CD8-positive, alpha-beta memory T cell (primary cell): ENCODE measurements around the gene FUOM. TPM values are rescaled to one million over a fixed set of nuclear protein-coding genes. Genes with fewer than 3 reads are reported as not detected.
A peak's percentile ranks its signal among the peaks of the same experiment; 100 is the strongest.
"Not testable (repeated sequence)": the region's sequence is repeated elsewhere in the genome, so short reads cannot be mapped to it uniquely, and the experiment has no call there.

Experiments
- CTCF ChIA-PET: fragments of 350-600 bp; sonication (Branson Sonifier 250); formaldehyde crosslinking; loops from one replicate; lab custom pipeline; 2021; ENCODE audit warnings: antibody characterized with exemption; lab: Charles Lee
- POLR2A ChIA-PET: fragments of 350-600 bp; sonication (Branson Sonifier 250); formaldehyde crosslinking; loops from one replicate; lab custom pipeline; 2021; ENCODE audit warnings: antibody characterized with exemption; lab: Charles Lee
- DNase-seq, 5 donors: peaks; one replicate each; pipeline versions ENCODE4 v3.0.0 to v3.0.0-alpha.2; 2020 to 2022; ENCODE audit warnings: mixed read lengths in 1 of 5
- H3K27ac ChIP-seq: one replicate; pipeline ENCODE4 v1.7.0; 2013; ENCODE audit warnings: low read depth, mild to moderate bottlenecking, low read length, moderate library complexity
- H3K27me3 ChIP-seq: 2 replicates; pipeline ENCODE4 v1.7.0; 2013; ENCODE audit warnings: low read length, mild to moderate bottlenecking; ENCODE audit not compliant: insufficient read depth, poor library complexity, severe bottlenecking
- H3K36me3 ChIP-seq: 2 replicates; pipeline ENCODE4 v1.7.0; 2013; ENCODE audit warnings: mild to moderate bottlenecking, low read length, moderate library complexity; ENCODE audit not compliant: insufficient read depth
- H3K4me1 ChIP-seq: 2 replicates; pipeline ENCODE4 v1.7.0; 2013; ENCODE audit warnings: mild to moderate bottlenecking, low read length, moderate library complexity; ENCODE audit not compliant: insufficient read depth
- H3K4me3 ChIP-seq: 2 replicates; pipeline ENCODE4 v1.7.0; 2013; ENCODE audit warnings: mild to moderate bottlenecking, low read length
- H3K9me3 ChIP-seq: 2 replicates; pipeline ENCODE4 v1.7.0; 2013; ENCODE audit warnings: mild to moderate bottlenecking, low read length
- H3K27ac Mint-ChIP-seq, 8 donors: one replicate each; pipeline ENCODE4 v1.8.0; 2020 to 2021; ENCODE audit warnings: mixed read lengths in 8 of 8, mild to moderate bottlenecking in 6 of 8, inconsistent platforms in 3 of 8, moderate library complexity in 3 of 8
- H3K27me3 Mint-ChIP-seq, 2 donors: one replicate each; pipeline ENCODE4 v1.8.0; 2020 to 2021; ENCODE audit warnings: mixed read lengths in 2 of 2, mild to moderate bottlenecking in 1 of 2, moderate library complexity in 1 of 2
- H3K36me3 Mint-ChIP-seq, 3 donors: one replicate each; pipeline ENCODE4 v1.8.0; 2020 to 2021; ENCODE audit warnings: mixed read lengths in 3 of 3, inconsistent platforms in 1 of 3, mild to moderate bottlenecking in 1 of 3
- H3K4me1 Mint-ChIP-seq, 3 donors: one replicate each; pipeline ENCODE4 v1.8.0; 2020 to 2021; ENCODE audit warnings: mixed read lengths in 3 of 3, inconsistent platforms in 1 of 3, mild to moderate bottlenecking in 1 of 3
- H3K4me3 Mint-ChIP-seq, 7 donors: one replicate each; pipeline ENCODE4 v1.8.0; 2020 to 2021; ENCODE audit warnings: mixed read lengths in 7 of 7, mild to moderate bottlenecking in 6 of 7, moderate library complexity in 4 of 7, inconsistent platforms in 2 of 7
- H3K9me3 Mint-ChIP-seq, 5 donors: one replicate each; pipeline ENCODE4 v1.8.0; 2020 to 2022; ENCODE audit warnings: mixed read lengths in 5 of 5, mild to moderate bottlenecking in 3 of 5, moderate library complexity in 2 of 5, inconsistent platforms in 1 of 5
- polyA plus RNA-seq: library from polyadenylated mRNA; unstranded; fragments of 300-500 nt; fragmentation: Illumina TruSeq; gene quantifications from one replicate; pipeline ENCODE4 v1.2.3, GENCODE V29; 2021
- total RNA-seq, 2 experiments: library from RNA; stranded (reverse); gene quantifications; one replicate each; pipeline ENCODE4 v1.2.3, GENCODE V29; 2021

The FUOM gene
- total and polyA plus RNA-seq, 3 experiments from 2014 or later: 22.9 to 39.8 (median 34.6) TPM

DNA sequence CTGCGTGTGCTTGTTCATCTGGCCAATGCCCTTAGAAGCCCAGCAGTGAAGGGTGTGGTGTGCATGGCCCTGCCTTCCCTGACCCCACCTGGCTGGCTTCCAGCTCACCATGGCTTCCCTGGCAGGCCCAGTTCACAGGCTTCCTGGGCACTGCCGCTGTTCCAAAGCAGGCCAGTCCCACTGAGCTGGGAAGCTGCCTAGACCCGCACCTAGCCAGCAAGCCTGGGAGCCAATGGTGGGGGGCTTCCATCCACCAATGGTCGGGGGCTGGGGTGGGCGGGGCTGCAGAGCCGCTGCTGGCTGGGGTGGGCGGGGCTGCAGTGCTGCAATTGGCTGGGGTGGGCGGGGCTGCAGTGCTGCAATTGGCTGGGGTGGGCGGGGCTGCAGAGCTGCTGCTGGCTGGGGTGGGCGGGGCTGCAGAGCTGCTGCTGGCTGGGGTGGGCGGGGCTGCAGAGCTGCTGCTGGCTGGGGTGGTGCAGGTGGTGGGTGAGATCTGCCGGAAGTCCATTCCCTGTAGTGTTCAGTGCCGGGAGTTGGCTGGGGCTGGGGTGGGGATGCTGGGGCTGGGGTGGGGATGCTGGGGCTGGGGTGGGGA lies 33.5 kb downstream of the FUOM start:
- DNase-seq: peak; percentile 46 to 75 (median 55)
- ChIA-PET CTCF (interaction anchor here (0.7 to 2.7 kb wide), 5 partner anchors 8 to 37 kb away, joined by 3 to 12 read pairs (median 5); partner anchors contain the start of gene CALY), POLR2A (interaction anchor here (0.6 to 1.5 kb wide), 2 partner anchors 8 to 25 kb away, joined by 3 to 4 read pairs; no protein-coding TSS in a partner anchor)
- Mint-ChIP-seq H3K27ac (no peak overlapping the region), H3K27me3 (peaks cover 14 to 39% of the 10 kb centered on the region in 2 donors), H3K4me1 (peaks cover 1 to 15% (median 3%) of the 10 kb centered on the region in 3 donors), H3K9me3 (no peaks in the 10 kb centered on the region), H3K36me3 (no peaks in the 10 kb centered on the region), H3K4me3 (no peak overlapping the region)
- H3K4me3 ChIP-seq: no peak overlapping the region
- H3K9me3 ChIP-seq: no peaks in the 10 kb centered on the region
- peaks cover 36% of the 10 kb centered on the region for H3K27me3 ChIP-seq
- no peak overlapping the region for H3K27ac ChIP-seq
- no peaks in the 10 kb centered on the region for H3K36me3 ChIP-seq
- peaks cover 13% of the 10 kb centered on the region for H3K4me1 ChIP-seq

DNA sequence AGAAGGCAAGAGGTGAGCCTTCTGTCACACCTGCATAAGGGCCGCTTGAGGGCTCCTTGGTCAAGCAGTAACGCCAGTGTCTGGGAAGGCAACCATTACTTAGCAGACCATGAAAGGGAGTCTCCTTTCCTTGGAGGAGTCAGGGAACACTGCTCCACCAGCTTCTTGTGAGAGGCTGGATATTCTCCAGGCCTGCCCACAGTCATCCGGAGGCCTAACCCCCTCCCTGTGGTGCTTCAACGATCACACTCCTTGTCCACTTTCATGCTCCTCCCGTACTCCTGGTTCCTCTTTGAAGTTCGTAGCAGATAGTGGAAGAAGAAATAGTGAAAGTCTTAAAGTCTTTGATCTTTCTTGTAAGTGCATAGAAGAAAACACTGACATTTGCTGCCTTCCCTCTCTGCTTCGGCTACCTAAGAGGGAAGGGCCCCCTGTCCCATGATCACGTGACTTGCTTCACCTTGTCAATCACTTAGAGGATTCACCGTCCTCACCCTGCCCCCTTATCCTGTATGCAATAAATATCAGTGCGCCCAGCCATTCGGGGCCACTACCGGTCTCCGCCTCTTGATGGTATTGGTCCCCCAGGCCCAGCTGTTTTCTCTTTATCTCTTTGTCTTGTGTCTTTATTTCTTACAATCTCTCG lies 35.6 kb downstream of the FUOM start:
- CTCF ChIA-PET: interaction anchor here (1.3 to 2.7 kb wide), 3 partner anchors 8 to 15 kb away, joined by 3 to 14 read pairs (median 12); no protein-coding TSS in a partner anchor
- POLR2A ChIA-PET, H3K27ac Mint-ChIP-seq, H3K4me3 ChIP-seq, H3K9me3 Mint-ChIP-seq, H3K9me3 ChIP-seq, H3K4me3 Mint-ChIP-seq, DNase-seq, H3K36me3 Mint-ChIP-seq, H3K27ac ChIP-seq, H3K36me3 ChIP-seq: not testable (repeated sequence)
- Histone ChIP-seq H3K27me3 (peaks cover 18% of the 10 kb centered on the region), H3K4me1 (peaks cover 12% of the 10 kb centered on the region)
- H3K27me3 Mint-ChIP-seq: peaks cover 9 to 26% of the 10 kb centered on the region in 2 donors
- peaks cover 5 to 24% (median 7%) of the 10 kb centered on the region in 3 donors for H3K4me1 Mint-ChIP-seq

DNA sequence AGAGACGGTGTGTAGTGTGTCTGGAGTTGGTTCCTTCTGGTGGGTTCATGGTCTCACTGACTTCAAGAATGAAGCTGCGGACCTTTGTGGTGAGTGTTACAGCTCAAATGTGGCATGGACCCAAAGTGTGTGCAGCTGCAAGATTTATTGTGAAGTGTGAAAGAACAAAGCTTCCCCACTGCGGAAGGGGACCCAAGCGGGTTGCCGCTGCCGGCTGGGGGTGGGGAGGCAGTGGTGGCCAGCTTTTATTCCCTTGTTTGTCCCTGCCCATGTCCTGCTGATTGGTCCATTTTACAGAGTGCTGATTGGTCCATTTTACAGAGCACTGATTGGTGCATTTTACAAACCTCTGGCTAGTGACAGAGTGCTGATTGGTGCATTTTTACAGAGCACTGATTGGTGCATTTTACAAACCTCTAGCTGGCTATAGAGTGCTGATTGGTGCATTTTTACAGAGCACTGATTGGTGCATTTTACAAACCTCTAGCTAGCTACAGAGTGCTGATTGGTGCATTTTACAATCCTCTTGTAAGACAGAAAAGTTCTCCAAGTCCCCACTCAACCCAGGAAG lies 36.9 kb downstream of the FUOM start:
- POLR2A ChIA-PET, H3K4me3 ChIP-seq: not testable (repeated sequence)
- peaks cover 6 to 15% of the 10 kb centered on the region in 2 donors for H3K27me3 Mint-ChIP-seq

DNA sequence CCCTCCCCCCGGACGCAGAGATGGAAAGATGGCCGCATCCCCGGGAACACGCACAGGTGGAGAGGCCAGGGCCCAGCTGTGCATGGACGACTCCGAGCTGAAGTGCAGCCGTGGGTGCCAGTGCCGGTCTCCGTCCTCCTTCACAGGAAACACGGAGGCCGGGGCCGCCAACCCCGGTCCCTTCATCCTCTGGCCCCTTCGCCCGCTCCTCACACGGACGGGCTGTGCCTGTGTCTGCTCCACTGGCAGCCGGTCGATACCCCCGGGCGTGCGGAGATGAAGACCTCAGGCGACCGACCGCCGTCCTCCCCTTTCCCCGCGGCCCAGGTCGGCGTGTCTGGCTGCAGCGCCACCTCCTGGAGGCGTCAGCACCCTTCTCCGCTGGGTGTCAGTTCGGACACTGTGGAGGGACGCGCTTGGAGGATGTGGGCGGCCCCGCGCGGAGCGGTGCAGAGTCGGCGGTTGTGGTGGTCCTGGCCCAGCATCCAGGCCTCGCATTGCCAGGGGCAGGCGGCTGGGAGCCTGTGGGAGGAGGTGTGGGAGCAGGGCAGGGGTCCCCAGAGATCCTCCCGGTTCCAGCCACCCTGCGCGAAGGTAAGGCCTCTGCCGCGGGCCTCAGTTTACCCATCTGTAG lies 39.2 kb downstream of the FUOM start:
- Histone ChIP-seq H3K27ac (no peak overlapping the region), H3K4me3 (peak overlapping the region; percentile 34), H3K9me3 (no peaks in the 10 kb centered on the region), H3K27me3 (no peaks in the 10 kb centered on the region), H3K36me3 (no peaks in the 10 kb centered on the region), H3K4me1 (no peaks in the 10 kb centered on the region)
- peaks cover 5 to 11% of the 10 kb centered on the region in 2 donors for H3K27me3 Mint-ChIP-seq
- DNase-seq: peak; percentile 56 to 77 (median 61)
- ChIA-PET POLR2A (no interaction called here), CTCF (interaction anchor here (0.6 to 1.6 kb wide), 7 partner anchors 9 to 191 kb away, joined by 3 to 4 read pairs (median 3); partner anchors contain the start of gene CALY)
- H3K27ac Mint-ChIP-seq: peak overlapping the region in 1 of 8 donors; percentile 22
- H3K36me3 Mint-ChIP-seq: peaks cover 0 to 2% (median 0%) of the 10 kb centered on the region in 3 donors
- H3K4me3 Mint-ChIP-seq: peak overlapping the region in 6 of 7 donors; percentile 43 to 74 (median 66)
- peaks cover 5 to 12% (median 6%) of the 10 kb centered on the region in 3 donors for H3K4me1 Mint-ChIP-seq
- H3K9me3 Mint-ChIP-seq: no peaks in the 10 kb centered on the region

More for the DNA sequence above, 36.9 kb downstream of the FUOM start:
- H3K9me3 Mint-ChIP-seq, H3K9me3 ChIP-seq, H3K36me3 ChIP-seq, H3K4me3 Mint-ChIP-seq, H3K27ac ChIP-seq, H3K27ac Mint-ChIP-seq, H3K36me3 Mint-ChIP-seq, H3K27me3 ChIP-seq, DNase-seq, H3K4me1 ChIP-seq: not testable (repeated sequence)
- peaks cover 5 to 21% (median 7%) of the 10 kb centered on the region in 3 donors for H3K4me1 Mint-ChIP-seq
- CTCF ChIA-PET: interaction anchor here (1.1 to 2.6 kb wide), 4 partner anchors 9 to 177 kb away, joined by 3 to 14 read pairs (median 4); no protein-coding TSS in a partner anchor

DNA sequence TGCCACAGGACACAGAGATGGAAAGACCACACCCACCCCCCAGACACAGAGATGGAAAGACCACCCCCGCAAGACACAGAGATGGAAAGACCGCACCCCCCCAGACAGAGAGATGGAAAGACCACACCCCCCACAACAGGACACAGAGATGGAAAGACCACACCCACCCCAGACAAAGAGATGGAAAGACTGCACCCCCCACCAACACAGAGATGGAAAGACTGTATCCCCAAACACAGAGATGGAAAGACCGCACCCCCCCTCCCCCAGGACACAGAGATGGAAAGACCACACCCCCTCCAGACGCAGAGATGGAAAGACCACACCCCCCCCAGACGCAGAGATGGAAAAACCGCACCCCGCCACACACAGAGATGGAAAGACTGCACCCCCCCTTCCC lies 41.1 kb downstream of the FUOM start:
- no peak for DNase-seq
- Histone ChIP-seq H3K36me3 (peaks cover 8% of the 10 kb centered on the region), H3K27me3 (no peaks in the 10 kb centered on the region), H3K4me3 (no peak overlapping the region), H3K27ac (no peak overlapping the region), H3K4me1 (no peaks in the 10 kb centered on the region), H3K9me3 (no peaks in the 10 kb centered on the region)
- Mint-ChIP-seq H3K9me3 (no peaks in the 10 kb centered on the region), H3K4me3 (no peak overlapping the region), H3K27me3 (peaks cover 4 to 11% of the 10 kb centered on the region in 2 donors), H3K36me3 (peaks cover 0 to 14% (median 6%) of the 10 kb centered on the region in 3 donors), H3K27ac (no peak overlapping the region), H3K4me1 (peaks cover 5 to 12% (median 6%) of the 10 kb centered on the region in 3 donors)
- ChIA-PET CTCF (interaction anchor here (4.1 kb wide), 1 partner anchor 12 kb away, joined by 17 read pairs; no protein-coding TSS in a partner anchor), POLR2A (no interaction called here)

DNA sequence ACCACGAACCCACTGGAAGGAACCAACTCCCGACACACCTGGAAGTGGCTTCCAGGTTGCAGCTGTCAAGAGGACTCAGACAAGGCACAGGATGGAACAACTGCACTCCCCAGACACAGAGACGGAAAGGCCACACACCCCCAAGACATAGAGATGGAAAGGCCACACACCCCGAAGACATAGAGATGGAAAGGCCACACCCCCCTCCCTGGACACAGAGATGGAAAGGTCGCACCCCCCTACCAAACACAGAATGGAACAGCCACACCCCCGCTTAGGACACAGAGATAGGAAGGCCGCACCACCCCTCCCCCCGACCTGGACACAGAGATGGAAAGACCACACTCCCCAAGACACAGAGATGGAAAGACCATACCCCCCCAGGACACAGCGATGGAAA lies 41.6 kb downstream of the FUOM start:
- no peak overlapping the region for H3K27ac ChIP-seq
- no peaks in the 10 kb centered on the region for H3K27me3 ChIP-seq
- Mint-ChIP-seq H3K36me3 (peaks cover 0 to 18% (median 6%) of the 10 kb centered on the region in 3 donors), H3K4me1 (peaks cover 5 to 12% (median 6%) of the 10 kb centered on the region in 3 donors), H3K27me3 (peaks cover 4 to 11% of the 10 kb centered on the region in 2 donors), H3K27ac (peak overlapping the region in 1 of 8 donors; percentile 19), H3K4me3 (peak overlapping the region in 2 of 7 donors; percentile 42 to 79), H3K9me3 (no peaks in the 10 kb centered on the region)
- H3K36me3 ChIP-seq: peaks cover 12% of the 10 kb centered on the region
- no peaks in the 10 kb centered on the region for H3K4me1 ChIP-seq
- POLR2A ChIA-PET: interaction anchor here (0.7 kb wide), 1 partner anchor 8 kb away, joined by 3 read pairs; no protein-coding TSS in a partner anchor
- no peak overlapping the region for H3K4me3 ChIP-seq
- CTCF ChIA-PET: interaction anchor here (1.1 to 4.1 kb wide), 2 partner anchors 13 to 59 kb away, joined by 3 to 17 read pairs; no protein-coding TSS in a partner anchor
- H3K9me3 ChIP-seq: no peaks in the 10 kb centered on the region
- no peak for DNase-seq

DNA sequence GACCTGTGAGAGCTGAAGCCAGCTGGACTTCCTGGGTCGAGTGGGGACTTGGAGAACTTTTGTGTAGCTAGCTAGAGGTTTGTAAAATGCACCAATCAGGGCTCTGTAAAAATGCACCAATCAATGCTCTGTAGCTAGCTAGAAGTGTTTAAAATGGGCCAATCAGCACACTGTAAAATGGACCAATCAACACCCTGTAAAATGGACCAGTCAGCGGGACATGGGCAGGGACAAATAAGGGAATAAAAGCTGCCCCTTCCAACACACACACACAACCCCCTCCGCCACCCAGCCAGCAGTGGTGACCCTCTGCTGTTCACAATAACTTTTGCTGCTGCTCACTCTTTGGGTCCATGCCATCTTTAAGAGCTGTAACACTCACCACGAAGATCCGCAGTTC lies 42.0 kb downstream of the FUOM start:
- H3K4me3 ChIP-seq: no peak overlapping the region
- Mint-ChIP-seq H3K27ac (peak overlapping the region in 1 of 8 donors; percentile 77), H3K4me1 (peaks cover 5 to 12% (median 6%) of the 10 kb centered on the region in 3 donors), H3K36me3 (peaks cover 0 to 22% (median 6%) of the 10 kb centered on the region in 3 donors), H3K4me3 (peak overlapping the region in 2 of 7 donors; percentile 42 to 79), H3K27me3 (peaks cover 4 to 11% of the 10 kb centered on the region in 2 donors), H3K9me3 (no peaks in the 10 kb centered on the region)
- ChIA-PET CTCF (interaction anchor here (0.8 to 4.1 kb wide), 3 partner anchors 8 to 58 kb away, joined by 3 to 17 read pairs (median 4); no protein-coding TSS in a partner anchor), POLR2A (interaction anchor here (0.7 kb wide), 1 partner anchor 9 kb away, joined by 3 read pairs; no protein-coding TSS in a partner anchor)
- no peaks in the 10 kb centered on the region for H3K27me3 ChIP-seq
- H3K4me1 ChIP-seq: no peaks in the 10 kb centered on the region
- H3K36me3 ChIP-seq: peaks cover 12% of the 10 kb centered on the region
- no peak overlapping the region for H3K27ac ChIP-seq
- DNase-seq: no peak
- H3K9me3 ChIP-seq: no peaks in the 10 kb centered on the region
